Measurements from ENCODE around the gene TTLL11. TPM values are rescaled to one million over a fixed set of nuclear protein-coding genes. Genes with fewer than 3 reads are reported as not detected.

TTLL11 gene
- total and polyA plus RNA-seq, 2 experiments from 2014 or later, result 5.5 to 7.6 TPM

DNA sequence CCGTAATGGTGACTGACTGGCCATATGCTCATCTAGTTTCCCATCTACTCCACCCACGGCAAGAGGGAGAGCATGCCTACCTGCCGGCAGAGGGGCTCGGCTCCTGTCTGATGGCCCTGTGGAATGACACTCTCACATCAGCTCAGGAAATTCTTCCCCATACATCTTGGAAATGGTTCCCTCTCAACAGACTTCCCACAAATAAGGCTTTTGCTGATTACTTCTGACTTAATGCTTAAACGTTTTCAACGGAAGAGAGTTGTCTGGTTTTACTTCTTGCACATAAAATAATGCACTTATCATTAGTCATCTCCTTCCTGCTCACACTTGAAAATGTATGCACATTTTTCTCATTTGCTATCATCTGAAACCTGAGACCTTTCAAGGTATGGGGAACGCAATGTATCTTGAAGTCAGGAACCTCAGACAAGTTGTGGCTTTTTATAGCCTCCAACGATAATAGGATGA, 129.5 kb downstream of the TTLL11 start:
- Histone ChIP-seq H3K4me1 (ENCODE audit: insufficient read depth) (no peaks in the 10 kb centered on the region), H3K27me3 (no peaks in the 10 kb centered on the region), H2AFZ (no peak overlapping the region), H3K27ac (peak overlapping the region; percentile 17), H3K79me2 (no peaks in the 10 kb centered on the region), H3K9me2 (replicated peaks; ENCODE audit: insufficient read depth) (no peaks in the 10 kb centered on the region), H3K9me3 (ENCODE audit: low read depth) (no peaks in the 10 kb centered on the region), H3K4me2 (no peak overlapping the region), H4K20me1 (ENCODE audit: insufficient read depth, poor library complexity, severe bottlenecking) (no peaks in the 10 kb centered on the region), H3K4me3 (no peak overlapping the region), H3K36me3 (replicated peaks; ENCODE audit: insufficient read depth, low read depth) (no peaks in the 10 kb centered on the region)
- TF ChIP-seq EZH2 (IDR thresholded peaks at IDR 0.05; ENCODE audit: borderline replicate concordance) (no peak), EZH2phosphoT487 (IDR thresholded peaks at IDR 0.05; ENCODE audit: low read depth, severe bottlenecking, unreplicated experiment) (no peak)
- TF ChIP-seq, protein P1, sequence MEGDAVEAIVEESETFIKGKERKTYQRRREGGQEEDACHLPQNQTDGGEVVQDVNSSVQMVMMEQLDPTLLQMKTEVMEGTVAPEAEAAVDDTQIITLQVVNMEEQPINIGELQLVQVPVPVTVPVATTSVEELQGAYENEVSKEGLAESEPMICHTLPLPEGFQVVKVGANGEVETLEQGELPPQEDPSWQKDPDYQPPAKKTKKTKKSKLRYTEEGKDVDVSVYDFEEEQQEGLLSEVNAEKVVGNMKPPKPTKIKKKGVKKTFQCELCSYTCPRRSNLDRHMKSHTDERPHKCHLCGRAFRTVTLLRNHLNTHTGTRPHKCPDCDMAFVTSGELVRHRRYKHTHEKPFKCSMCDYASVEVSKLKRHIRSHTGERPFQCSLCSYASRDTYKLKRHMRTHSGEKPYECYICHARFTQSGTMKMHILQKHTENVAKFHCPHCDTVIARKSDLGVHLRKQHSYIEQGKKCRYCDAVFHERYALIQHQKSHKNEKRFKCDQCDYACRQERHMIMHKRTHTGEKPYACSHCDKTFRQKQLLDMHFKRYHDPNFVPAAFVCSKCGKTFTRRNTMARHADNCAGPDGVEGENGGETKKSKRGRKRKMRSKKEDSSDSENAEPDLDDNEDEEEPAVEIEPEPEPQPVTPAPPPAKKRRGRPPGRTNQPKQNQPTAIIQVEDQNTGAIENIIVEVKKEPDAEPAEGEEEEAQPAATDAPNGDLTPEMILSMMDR (IDR thresholded peaks at IDR 0.05; ENCODE audit: poor library complexity), result no peak
- 47% methylated on average over 8 of the region's 8 CpGs for WGBS (ENCODE audit: low lambda C conversion rate, missing lambda C conversion rate)
- DNase-seq (ENCODE audit: low spot score), result no peak

GRCh38 chr9:121962421-121962820, 130.7 kb downstream of the TTLL11 start:
- no peak overlapping the region for H3K4me2 ChIP-seq
- no peak overlapping the region for H3K4me3 ChIP-seq

GRCh38 chr9:121960665-121961064, 132.4 kb downstream of the TTLL11 start:
- Histone ChIP-seq H3K4me2 (no peak overlapping the region), H3K36me3 (replicated peaks; ENCODE audit: insufficient read depth, low read depth) (no peaks in the 10 kb centered on the region), H3K79me2 (no peaks in the 10 kb centered on the region), H3K9me2 (replicated peaks; ENCODE audit: insufficient read depth) (no peaks in the 10 kb centered on the region), H2AFZ (no peak overlapping the region), H4K20me1 (ENCODE audit: insufficient read depth, poor library complexity, severe bottlenecking) (no peaks in the 10 kb centered on the region), H3K4me1 (ENCODE audit: insufficient read depth) (no peaks in the 10 kb centered on the region), H3K27me3 (no peaks in the 10 kb centered on the region), H3K27ac (no peak overlapping the region), H3K4me3 (no peak overlapping the region), H3K9me3 (ENCODE audit: low read depth) (no peaks in the 10 kb centered on the region)
- TF ChIP-seq, protein P1 (IDR thresholded peaks at IDR 0.05; ENCODE audit: poor library complexity), result no peak
- TF ChIP-seq EZH2 (IDR thresholded peaks at IDR 0.05; ENCODE audit: borderline replicate concordance) (no peak), EZH2phosphoT487 (IDR thresholded peaks at IDR 0.05; ENCODE audit: low read depth, severe bottlenecking, unreplicated experiment) (no peak)
- 78% methylated on average over 7 of the region's 7 CpGs for WGBS (ENCODE audit: low lambda C conversion rate, missing lambda C conversion rate)
- DNase-seq (ENCODE audit: low spot score), result no peak

More at GRCh38 chr9:121962421-121962820, 130.7 kb downstream of the TTLL11 start:
- no peaks in the 10 kb centered on the region for H3K79me2 ChIP-seq
- DNase-seq (ENCODE audit: low spot score), result no peak
- no peaks in the 10 kb centered on the region for H3K4me1 ChIP-seq (ENCODE audit: insufficient read depth)
- no peaks in the 10 kb centered on the region for H4K20me1 ChIP-seq (ENCODE audit: insufficient read depth, poor library complexity, severe bottlenecking)
- H3K36me3 ChIP-seq (replicated peaks; ENCODE audit: insufficient read depth, low read depth), result no peaks in the 10 kb centered on the region
- no peak overlapping the region for H3K27ac ChIP-seq
- no peaks in the 10 kb centered on the region for H3K9me3 ChIP-seq (ENCODE audit: low read depth)
- H3K27me3 ChIP-seq, result no peaks in the 10 kb centered on the region
- no peaks in the 10 kb centered on the region for H3K9me2 ChIP-seq (replicated peaks; ENCODE audit: insufficient read depth)
- 97% methylated on average over 1 of the region's 1 CpG for WGBS (ENCODE audit: low lambda C conversion rate, missing lambda C conversion rate)
- TF ChIP-seq EZH2 (IDR thresholded peaks at IDR 0.05; ENCODE audit: borderline replicate concordance), result no peak
- TF ChIP-seq, protein P1 (IDR thresholded peaks at IDR 0.05; ENCODE audit: poor library complexity), result no peak
- TF ChIP-seq EZH2phosphoT487 (IDR thresholded peaks at IDR 0.05; ENCODE audit: low read depth, severe bottlenecking, unreplicated experiment), result no peak
- no peak overlapping the region for H2AFZ ChIP-seq

Measured in hepatocyte (in vitro differentiated cells).